ENCODE data around the gene HOXD13. TPM values are rescaled to one million over a fixed set of nuclear protein-coding genes. Genes with fewer than 3 reads are reported as not detected.

HOXD13 gene
- total and polyA plus RNA-seq, 2 of the 13 experiments (the other 11 are each of a cell fraction or from before 2014, with no cell fraction given), result not detected

DNA sequence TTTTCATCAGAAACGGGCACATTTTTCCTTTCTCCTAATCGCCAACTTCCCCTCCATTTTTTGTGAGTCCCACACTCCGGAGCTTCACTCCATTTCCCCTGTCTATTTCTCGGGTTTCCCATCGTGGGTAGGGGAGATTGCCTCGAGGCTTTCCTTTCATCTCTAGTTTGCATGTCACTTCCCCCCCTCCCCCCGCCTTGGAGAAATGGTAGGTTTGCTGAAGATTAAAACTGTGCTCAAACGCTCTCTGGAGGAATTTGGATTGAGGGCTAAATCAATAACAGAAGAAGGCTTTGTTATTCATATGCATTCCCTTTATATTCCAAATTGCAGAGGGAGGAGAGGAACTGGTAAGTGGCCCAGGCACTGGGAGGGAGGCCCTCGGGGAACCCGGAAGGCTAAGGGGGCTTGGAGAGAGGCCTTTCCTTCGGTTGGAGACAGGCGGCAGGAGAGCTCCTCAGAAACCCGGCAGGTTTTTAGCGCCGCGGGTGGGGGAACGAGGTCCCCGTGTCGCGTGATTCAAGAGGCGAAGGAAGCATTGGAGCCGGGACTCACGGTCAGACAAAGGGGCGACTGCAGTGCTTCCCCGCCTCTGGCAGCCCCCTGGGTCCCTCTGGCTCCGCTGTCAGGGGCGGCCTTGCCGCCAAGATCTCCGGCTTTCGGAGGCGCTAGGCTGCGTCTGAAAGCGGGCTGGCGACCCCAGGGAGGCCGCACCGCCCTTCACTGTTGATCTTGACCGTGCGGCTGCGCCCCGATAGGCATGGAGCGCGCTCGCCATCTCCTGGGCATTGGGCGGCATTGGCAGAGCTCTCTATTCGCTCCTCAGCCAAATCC, 4.7 kb downstream of the HOXD13 start (continued):
- peak; percentile 75; the same call in 1 of the 2 replicates for TF ChIP-seq ZNF788 (CRISPR knock-in tag; IDR thresholded peaks at IDR 0.05; ENCODE audit: borderline replicate concordance)
- TF ChIP-seq, protein P1, sequence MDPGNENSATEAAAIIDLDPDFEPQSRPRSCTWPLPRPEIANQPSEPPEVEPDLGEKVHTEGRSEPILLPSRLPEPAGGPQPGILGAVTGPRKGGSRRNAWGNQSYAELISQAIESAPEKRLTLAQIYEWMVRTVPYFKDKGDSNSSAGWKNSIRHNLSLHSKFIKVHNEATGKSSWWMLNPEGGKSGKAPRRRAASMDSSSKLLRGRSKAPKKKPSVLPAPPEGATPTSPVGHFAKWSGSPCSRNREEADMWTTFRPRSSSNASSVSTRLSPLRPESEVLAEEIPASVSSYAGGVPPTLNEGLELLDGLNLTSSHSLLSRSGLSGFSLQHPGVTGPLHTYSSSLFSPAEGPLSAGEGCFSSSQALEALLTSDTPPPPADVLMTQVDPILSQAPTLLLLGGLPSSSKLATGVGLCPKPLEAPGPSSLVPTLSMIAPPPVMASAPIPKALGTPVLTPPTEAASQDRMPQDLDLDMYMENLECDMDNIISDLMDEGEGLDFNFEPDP (CRISPR knock-in tag; conservative IDR thresholded peaks at IDR 0.05), result no peak
- TF ChIP-seq, protein P2, sequence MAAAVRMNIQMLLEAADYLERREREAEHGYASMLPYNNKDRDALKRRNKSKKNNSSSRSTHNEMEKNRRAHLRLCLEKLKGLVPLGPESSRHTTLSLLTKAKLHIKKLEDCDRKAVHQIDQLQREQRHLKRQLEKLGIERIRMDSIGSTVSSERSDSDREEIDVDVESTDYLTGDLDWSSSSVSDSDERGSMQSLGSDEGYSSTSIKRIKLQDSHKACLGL (CRISPR knock-in tag; IDR thresholded peaks at IDR 0.05), result 0 out of 2 replicates have a peak, but pooled peaks have one; percentile 40
- no peak for TF ChIP-seq ZNF510 (CRISPR knock-in tag; IDR thresholded peaks at IDR 0.05; ENCODE audit: low read depth)
- TF ChIP-seq, protein P3, sequence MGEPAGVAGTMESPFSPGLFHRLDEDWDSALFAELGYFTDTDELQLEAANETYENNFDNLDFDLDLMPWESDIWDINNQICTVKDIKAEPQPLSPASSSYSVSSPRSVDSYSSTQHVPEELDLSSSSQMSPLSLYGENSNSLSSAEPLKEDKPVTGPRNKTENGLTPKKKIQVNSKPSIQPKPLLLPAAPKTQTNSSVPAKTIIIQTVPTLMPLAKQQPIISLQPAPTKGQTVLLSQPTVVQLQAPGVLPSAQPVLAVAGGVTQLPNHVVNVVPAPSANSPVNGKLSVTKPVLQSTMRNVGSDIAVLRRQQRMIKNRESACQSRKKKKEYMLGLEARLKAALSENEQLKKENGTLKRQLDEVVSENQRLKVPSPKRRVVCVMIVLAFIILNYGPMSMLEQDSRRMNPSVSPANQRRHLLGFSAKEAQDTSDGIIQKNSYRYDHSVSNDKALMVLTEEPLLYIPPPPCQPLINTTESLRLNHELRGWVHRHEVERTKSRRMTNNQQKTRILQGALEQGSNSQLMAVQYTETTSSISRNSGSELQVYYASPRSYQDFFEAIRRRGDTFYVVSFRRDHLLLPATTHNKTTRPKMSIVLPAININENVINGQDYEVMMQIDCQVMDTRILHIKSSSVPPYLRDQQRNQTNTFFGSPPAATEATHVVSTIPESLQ (CRISPR knock-in tag; conservative IDR thresholded peaks at IDR 0.05), result no peak
- TF ChIP-seq, protein P4, sequence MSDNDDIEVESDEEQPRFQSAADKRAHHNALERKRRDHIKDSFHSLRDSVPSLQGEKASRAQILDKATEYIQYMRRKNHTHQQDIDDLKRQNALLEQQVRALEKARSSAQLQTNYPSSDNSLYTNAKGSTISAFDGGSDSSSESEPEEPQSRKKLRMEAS (IDR thresholded peaks at IDR 0.05), result peak; percentile 43; the same call in 1 of the 2 replicates
- TF ChIP-seq BHLHE40 (IDR thresholded peaks at IDR 0.05; ENCODE audit: low read length), result 0 out of 2 replicates have a peak, but pooled peaks have one; percentile 15
- TF ChIP-seq, protein P5, sequence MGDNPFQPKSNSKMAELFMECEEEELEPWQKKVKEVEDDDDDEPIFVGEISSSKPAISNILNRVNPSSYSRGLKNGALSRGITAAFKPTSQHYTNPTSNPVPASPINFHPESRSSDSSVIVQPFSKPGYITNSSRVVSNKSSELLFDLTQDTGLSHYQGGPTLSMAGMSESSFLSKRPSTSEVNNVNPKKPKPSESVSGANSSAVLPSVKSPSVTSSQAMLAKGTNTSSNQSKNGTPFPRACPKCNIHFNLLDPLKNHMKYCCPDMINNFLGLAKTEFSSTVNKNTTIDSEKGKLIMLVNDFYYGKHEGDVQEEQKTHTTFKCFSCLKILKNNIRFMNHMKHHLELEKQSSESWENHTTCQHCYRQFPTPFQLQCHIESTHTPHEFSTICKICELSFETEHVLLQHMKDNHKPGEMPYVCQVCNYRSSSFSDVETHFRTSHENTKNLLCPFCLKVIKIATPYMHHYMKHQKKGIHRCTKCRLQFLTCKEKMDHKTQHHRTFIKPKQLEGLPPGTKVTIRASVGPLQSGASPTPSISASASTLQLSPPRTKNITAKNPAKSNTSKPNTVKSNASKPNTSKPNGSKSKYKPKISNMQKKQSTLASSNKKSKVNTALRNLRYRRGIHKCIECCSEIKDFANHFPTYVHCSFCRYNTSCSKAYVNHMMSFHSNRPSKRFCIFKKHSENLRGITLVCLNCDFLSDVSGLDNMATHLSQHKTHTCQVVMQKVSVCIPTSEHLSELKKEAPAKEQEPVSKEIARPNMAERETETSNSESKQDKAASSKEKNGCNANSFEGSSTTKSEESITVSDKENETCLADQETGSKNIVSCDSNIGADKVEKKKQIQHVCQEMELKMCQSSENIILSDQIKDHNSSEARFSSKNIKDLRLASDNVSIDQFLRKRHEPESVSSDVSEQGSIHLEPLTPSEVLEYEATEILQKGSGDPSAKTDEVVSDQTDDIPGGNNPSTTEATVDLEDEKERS (CRISPR knock-in tag; IDR thresholded peaks at IDR 0.05), result no peak
- TF ChIP-seq CBFB (CRISPR knock-in tag; IDR thresholded peaks at IDR 0.05), result peak; percentile 70; the same call in 1 of the 2 replicates
- peak; percentile 75; the same call in 1 of the 2 replicates for TF ChIP-seq ZNF33B (CRISPR knock-in tag; IDR thresholded peaks at IDR 0.05)
- peak in 1 of 2 experiments; percentile 59; a peak in 1 of 4 replicates for TF ChIP-seq KLF16 (CRISPR knock-in tag; IDR thresholded peaks at IDR 0.05)
- no peak for TF ChIP-seq NR2F6 (IDR thresholded peaks at IDR 0.05)
- peak; percentile 22; the same call in 1 of the 2 replicates for TF ChIP-seq NR2F6 (CRISPR knock-in tag; IDR thresholded peaks at IDR 0.05)
- TF ChIP-seq ZNF160 (CRISPR knock-in tag; IDR thresholded peaks at IDR 0.05), result peak; percentile 33; the same call in 1 of the 2 replicates
- peak; percentile 61 for TF ChIP-seq ZNF501 (CRISPR knock-in tag; IDR thresholded peaks at IDR 0.05)
- peak; percentile 100 for TF ChIP-seq STAG1 (CRISPR knock-in tag; IDR thresholded peaks at IDR 0.05)
- peak; percentile 54; the same call in 1 of the 2 replicates for TF ChIP-seq ZBTB7A (CRISPR knock-in tag; IDR thresholded peaks at IDR 0.05)
- TF ChIP-seq, protein P6, sequence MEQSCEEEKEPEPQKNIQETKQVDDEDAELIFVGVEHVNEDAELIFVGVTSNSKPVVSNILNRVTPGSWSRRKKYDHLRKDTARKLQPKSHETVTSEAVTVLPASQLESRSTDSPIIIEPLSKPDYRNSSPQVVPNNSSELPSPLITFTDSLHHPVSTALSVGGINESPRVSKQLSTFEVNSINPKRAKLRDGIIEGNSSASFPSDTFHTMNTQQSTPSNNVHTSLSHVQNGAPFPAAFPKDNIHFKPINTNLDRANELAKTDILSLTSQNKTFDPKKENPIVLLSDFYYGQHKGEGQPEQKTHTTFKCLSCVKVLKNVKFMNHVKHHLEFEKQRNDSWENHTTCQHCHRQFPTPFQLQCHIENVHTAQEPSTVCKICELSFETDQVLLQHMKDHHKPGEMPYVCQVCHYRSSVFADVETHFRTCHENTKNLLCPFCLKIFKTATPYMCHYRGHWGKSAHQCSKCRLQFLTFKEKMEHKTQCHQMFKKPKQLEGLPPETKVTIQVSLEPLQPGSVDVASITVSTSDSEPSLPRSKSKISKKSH (CRISPR knock-in tag; IDR thresholded peaks at IDR 0.05; ENCODE audit: borderline replicate concordance), result no peak
- 0 out of 2 replicates have a peak, but pooled peaks have one; percentile 33 for TF ChIP-seq ZNF547 (CRISPR knock-in tag; IDR thresholded peaks at IDR 0.05)
- TF ChIP-seq GLI4 (CRISPR knock-in tag; IDR thresholded peaks at IDR 0.05; ENCODE audit: borderline replicate concordance), result peak; percentile 49; the same call in 1 of the 2 replicates

Measured in HepG2 (cell line).